ENCODE data around the gene NKIRAS2. TPM values are rescaled to one million over a fixed set of nuclear protein-coding genes. Genes with fewer than 3 reads are reported as not detected.
A peak's percentile ranks its signal among the peaks of the same experiment; 100 is the strongest.

Gene NKIRAS2
- total and polyA plus RNA-seq, 2 of the 4 experiments (the other 2 are of a cell fraction) = 25.6 to 51.8 TPM

DNA sequence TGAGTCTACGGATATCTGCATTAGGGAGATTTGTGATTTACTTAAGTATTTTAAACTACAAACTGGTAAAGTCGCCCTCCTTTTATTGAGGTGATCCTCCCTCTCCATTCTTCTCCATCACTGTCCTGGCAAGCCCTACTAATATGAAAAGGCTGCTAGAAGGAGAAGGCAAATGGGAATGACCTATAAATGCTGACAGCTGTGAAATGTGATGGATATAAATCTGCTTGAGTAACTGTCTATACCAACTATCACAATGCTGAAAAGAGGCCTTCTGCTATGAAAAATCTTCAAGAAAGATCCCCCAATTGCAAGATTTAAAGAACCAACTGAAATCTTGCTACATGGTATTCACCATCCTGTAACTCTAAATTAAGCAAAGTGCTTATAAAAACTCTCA lies 18.2 kb upstream of the NKIRAS2 start:
- dilution Hi-C loops (cut with HindIII; ENCODE audit: low sequenced_read_pairs, unreplicated experiment) (no loop called here), in situ Hi-C loops (cut with MboI; ENCODE audit: low sequenced_read_pairs) (no loop called here), intact Hi-C loops (cut with micrococcal nuclease) (loop anchor here (2.0 kb wide), 1 partner anchor 15 kb away; the partner anchor contains the start of gene DNAJC7)
- peaks cover 29% of the 10 kb centered on the region for H3K36me3 ChIP-seq (ENCODE audit: control insufficient read depth, insufficient read depth, low read length)
- no peak overlapping the region for H4K8ac ChIP-seq (ENCODE audit: low read depth in 2 of 2, low read length in 2 of 2)
- CTCF ChIA-PET = no interaction called here
- TF ChIP-seq, protein P1, sequence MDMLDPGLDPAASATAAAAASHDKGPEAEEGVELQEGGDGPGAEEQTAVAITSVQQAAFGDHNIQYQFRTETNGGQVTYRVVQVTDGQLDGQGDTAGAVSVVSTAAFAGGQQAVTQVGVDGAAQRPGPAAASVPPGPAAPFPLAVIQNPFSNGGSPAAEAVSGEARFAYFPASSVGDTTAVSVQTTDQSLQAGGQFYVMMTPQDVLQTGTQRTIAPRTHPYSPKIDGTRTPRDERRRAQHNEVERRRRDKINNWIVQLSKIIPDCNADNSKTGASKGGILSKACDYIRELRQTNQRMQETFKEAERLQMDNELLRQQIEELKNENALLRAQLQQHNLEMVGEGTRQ (IDR thresholded peaks at IDR 0.05; ENCODE audit: low read depth, low read length) = no peak
- TF ChIP-seq MAFK (IDR thresholded peaks at IDR 0.05; ENCODE audit: low read depth, low read length) = peak; percentile 76
- TF ChIP-seq SMC3 (IDR thresholded peaks at IDR 0.05; ENCODE audit: low read depth, low read length) = no peak
- no peaks in the 10 kb centered on the region for H3K9me3 ChIP-seq (ENCODE audit: control insufficient read depth, insufficient read depth, low read length)
- ATAC-seq (ENCODE audit: low read depth) = no peak
- no peak overlapping the region for H4K91ac ChIP-seq (ENCODE audit: insufficient read depth, low read depth, low read length)
- peaks cover 15% of the 10 kb centered on the region for H3K4me1 ChIP-seq (ENCODE audit: control insufficient read depth, insufficient read depth, low read length)
- H4K5ac ChIP-seq (ENCODE audit: low read depth, low read length) = no peak overlapping the region
- no peak overlapping the region for H3K27ac ChIP-seq (ENCODE audit: insufficient read depth, low read length)
- no peak overlapping the region for H3K23ac ChIP-seq (ENCODE audit: low read depth, low read length)
- H2AK9ac ChIP-seq (replicated peaks; ENCODE audit: low read depth, low read length, poor library complexity) = no peak overlapping the region
- H3K56ac ChIP-seq (ENCODE audit: extremely low read depth, insufficient read depth, low read length) = no peak overlapping the region
- no peak overlapping the region for H3K9ac ChIP-seq (ENCODE audit: low read depth, low read length)
- WGBS, 2 experiments (ENCODE audit: extremely low coverage in 2 of 2, insufficient read length in 1 of 2) = no CpG with 5 or more reads among the region's 2 CpGs
- POLR2A ChIA-PET (ENCODE audit: unreplicated experiment) = no interaction called here
- H3K14ac ChIP-seq (replicated peaks; ENCODE audit: low read depth, low read length) = no peak overlapping the region
- no peak overlapping the region for H3K4me3 ChIP-seq (ENCODE audit: insufficient read depth, low read depth, low read length)
- H2BK120ac ChIP-seq (ENCODE audit: low read depth, low read length) = no peak overlapping the region
- H3K9me1 ChIP-seq (ENCODE audit: insufficient read depth, low read length) = peaks cover 17% of the 10 kb centered on the region
- H2BK5ac ChIP-seq (ENCODE audit: low read depth, low read length, poor library complexity, severe bottlenecking) = no peak overlapping the region
- peaks cover 45 to 81% of the 10 kb centered on the region in 2 experiments for H3K79me1 ChIP-seq (ENCODE audit: low read depth in 1 of 2, low read length in 2 of 2)
- peaks cover 57% of the 10 kb centered on the region for H4K20me1 ChIP-seq (ENCODE audit: insufficient read depth, low read length)
- H2AFZ ChIP-seq (replicated peaks; ENCODE audit: low read length, poor library complexity) = no peak overlapping the region
- no peak overlapping the region for H3K18ac ChIP-seq (ENCODE audit: low read depth, low read length)
- no peak overlapping the region for H2BK15ac ChIP-seq (ENCODE audit: low read depth, low read length)
- H2AK5ac ChIP-seq (ENCODE audit: low read depth, low read length) = no peak overlapping the region
- no peak overlapping the region for H3K4ac ChIP-seq (ENCODE audit: low read depth, low read length)
- BruUV-seq (replicated peaks) = no TSS peak
- no peak overlapping the region for H2BK20ac ChIP-seq (ENCODE audit: low read depth, low read length)
- H3K27me3 ChIP-seq (ENCODE audit: control insufficient read depth, insufficient read depth, low read length) = no peaks in the 10 kb centered on the region
- H3K4me2 ChIP-seq (ENCODE audit: low read depth, low read length) = no peak overlapping the region
- no peak for DNase-seq
